HG03439 (cell line): ENCODE results near the gene NOTO.

Source experiments
- ATAC-seq: cut with Tn5 transposase; IDR thresholded peaks from one replicate; pipeline ENCODE4 v1.9.1; 2021; ENCODE audit warnings: mild to moderate bottlenecking, moderate library complexity; ENCODE audit not compliant: unreplicated experiment

Gene NOTO

GRCh38 chr2:73233154-73233931 is 31.0 kb downstream of the NOTO start, which contains the start of gene PRADC1:
TSS of gene PRADC1 (minus strand) at chr2:73233239. CDS start at chr2:73233160, 79 bp downstream.
- ATAC-seq, result peak; percentile 88

GRCh38 chr2:73233932-73234832 is 31.8 kb downstream of the NOTO start, which contains the start of gene CCT7:
TSS of gene CCT7 (plus strand) at chr2:73234308. CDS start at chr2:73234379, 71 bp downstream.
- peak; percentile 75 for ATAC-seq

- ATAC-seq, result no peak
Observed at GRCh38 chr2:73235315-73236028, 33.1 kb downstream of the NOTO start.

GRCh38 chr2:73237168-73237567 is 34.8 kb downstream of the NOTO start:
- no peak for ATAC-seq

- ATAC-seq, result no peak
Observed at GRCh38 chr2:73238149-73238548, 35.8 kb downstream of the NOTO start.

- no peak for ATAC-seq
Observed at GRCh38 chr2:73238976-73239375, 36.6 kb downstream of the NOTO start.

- no peak for ATAC-seq
Observed at GRCh38 chr2:73239776-73240175, 37.4 kb downstream of the NOTO start.

- no peak for ATAC-seq
Observed at GRCh38 chr2:73243884-73244570, 41.7 kb downstream of the NOTO start.

- no peak for ATAC-seq
Observed at GRCh38 chr2:73244580-73244979, 42.2 kb downstream of the NOTO start.

GRCh38 chr2:73246850-73247249 is 44.5 kb downstream of the NOTO start:
- no peak for ATAC-seq

GRCh38 chr2:73249636-73250035 is 47.3 kb downstream of the NOTO start:
- no peak for ATAC-seq

GRCh38 chr2:73250872-73251846 is 48.8 kb downstream of the NOTO start:
- no peak for ATAC-seq

- ATAC-seq, result no peak
Observed at GRCh38 chr2:73252238-73253027, 50.1 kb downstream of the NOTO start.

- no peak for ATAC-seq
Observed at GRCh38 chr2:73253400-73253799, 51.0 kb downstream of the NOTO start.

GRCh38 chr2:73253901-73254300 is 51.5 kb downstream of the NOTO start:
- ATAC-seq, result no peak

GRCh38 chr2:73254343-73255006 is 52.1 kb downstream of the NOTO start:
- ATAC-seq, result no peak

GRCh38 chr2:73255007-73255644 is 52.8 kb downstream of the NOTO start:
- no peak for ATAC-seq
